ENCODE results near the gene CYP2W1. TPM values are rescaled to one million over a fixed set of nuclear protein-coding genes. Genes with fewer than 3 reads are reported as not detected.
"Not testable (repeated sequence)": the region's sequence is repeated elsewhere in the genome, so short reads cannot be mapped to it uniquely, and the experiment has no call there.

CYP2W1 gene
- total RNA-seq, 2 experiments from 2014 or later: not detected

- no peak overlapping the region for H3K4me3 ChIP-seq (ENCODE audit: low read length)
- H3K9me3 Mint-ChIP-seq: no peaks in the 10 kb centered on the region
- ATAC-seq (ENCODE audit: poor library complexity) (no peak), DNase-seq (no peak)
- no peak overlapping the region for H3K4me3 Mint-ChIP-seq
- no peaks in the 10 kb centered on the region for H3K27me3 ChIP-seq (ENCODE audit: control insufficient read depth in 1 of 2, insufficient read depth in 2 of 2, low read length in 2 of 2)
- H3K27me3 Mint-ChIP-seq: peaks cover 5% of the 10 kb centered on the region
- peaks cover 8% of the 10 kb centered on the region for H3K4me1 ChIP-seq (ENCODE audit: insufficient read depth, low read length)
- intact Hi-C loops (cut with DNase I, micrococcal nuclease): no loop called here
- H3K36me3 Mint-ChIP-seq (ENCODE audit: low read depth): no peaks in the 10 kb centered on the region
- no peaks in the 10 kb centered on the region for H3K36me3 ChIP-seq (ENCODE audit: insufficient read depth, low read length)
- H3K27ac Mint-ChIP-seq: no peak overlapping the region
- no peak for TF ChIP-seq CTCF (IDR thresholded peaks at IDR 0.05)
- no peak overlapping the region for H3K27ac ChIP-seq (ENCODE audit: low read depth in 1 of 2, low read length in 2 of 2)
- ChIA-PET CTCF (no interaction called here), POLR2A (no interaction called here)
- H3K9me3 ChIP-seq (ENCODE audit: control insufficient read depth in 1 of 2, insufficient read depth in 1 of 2, low read length in 2 of 2): peaks cover 0 to 5% of the 10 kb centered on the region in 2 experiments
- H3K4me1 Mint-ChIP-seq (ENCODE audit: low read depth): no peaks in the 10 kb centered on the region
Observed at GRCh38 chr7:938546-939185, 44.3 kb upstream of the CYP2W1 start.

GRCh38 chr7:939843-940242 lies 43.1 kb upstream of the CYP2W1 start:
- no peaks in the 10 kb centered on the region for H3K27me3 ChIP-seq (ENCODE audit: control insufficient read depth in 1 of 2, insufficient read depth in 2 of 2, low read length in 2 of 2)
- Mint-ChIP-seq H3K9me3 (no peaks in the 10 kb centered on the region), H3K4me3 (no peak overlapping the region), H3K4me1 (ENCODE audit: low read depth) (no peaks in the 10 kb centered on the region), H3K36me3 (ENCODE audit: low read depth) (no peaks in the 10 kb centered on the region), H3K27ac (no peak overlapping the region), H3K27me3 (peaks cover 5% of the 10 kb centered on the region)
- no peak for TF ChIP-seq CTCF (IDR thresholded peaks at IDR 0.05)
- H3K36me3 ChIP-seq (ENCODE audit: insufficient read depth, low read length): no peaks in the 10 kb centered on the region
- ChIA-PET CTCF (interaction anchor here (1.1 kb wide), 1 partner anchor 53 kb away, joined by 3 read pairs; no protein-coding TSS in a partner anchor), POLR2A (no interaction called here)
- H3K4me3 ChIP-seq (ENCODE audit: low read length): no peak overlapping the region
- intact Hi-C loops (cut with DNase I, micrococcal nuclease): no loop called here
- no peak for ATAC-seq (ENCODE audit: poor library complexity)
- H3K27ac ChIP-seq (ENCODE audit: low read depth in 1 of 2, low read length in 2 of 2): no peak overlapping the region
- DNase-seq: peak in 1 of 14 experiments; percentile 32
- peaks cover 0 to 5% of the 10 kb centered on the region in 2 experiments for H3K9me3 ChIP-seq (ENCODE audit: control insufficient read depth in 1 of 2, insufficient read depth in 1 of 2, low read length in 2 of 2)
- H3K4me1 ChIP-seq (ENCODE audit: insufficient read depth, low read length): peaks cover 8% of the 10 kb centered on the region

GRCh38 chr7:940599-941408 lies 42.2 kb upstream of the CYP2W1 start:
- DNase-seq (peak in 1 of 14 experiments; percentile 46), ATAC-seq (ENCODE audit: poor library complexity) (no peak)
- TF ChIP-seq CTCF (IDR thresholded peaks at IDR 0.05): no peak
- ChIA-PET POLR2A (no interaction called here), CTCF (interaction anchor here (0.9 to 1.1 kb wide), 2 partner anchors 52 to 53 kb away, joined by 3 read pairs; no protein-coding TSS in a partner anchor)
- H3K36me3 ChIP-seq (ENCODE audit: insufficient read depth, low read length): no peaks in the 10 kb centered on the region
- Mint-ChIP-seq H3K4me3 (no peak overlapping the region), H3K4me1 (ENCODE audit: low read depth) (no peaks in the 10 kb centered on the region), H3K9me3 (no peaks in the 10 kb centered on the region), H3K27ac (no peak overlapping the region), H3K27me3 (peaks cover 5% of the 10 kb centered on the region), H3K36me3 (ENCODE audit: low read depth) (no peaks in the 10 kb centered on the region)
- no peaks in the 10 kb centered on the region for H3K27me3 ChIP-seq (ENCODE audit: control insufficient read depth in 1 of 2, insufficient read depth in 2 of 2, low read length in 2 of 2)
- H3K9me3 ChIP-seq (ENCODE audit: control insufficient read depth in 1 of 2, insufficient read depth in 1 of 2, low read length in 2 of 2): peaks cover 0 to 5% of the 10 kb centered on the region in 2 experiments
- no peak overlapping the region for H3K27ac ChIP-seq (ENCODE audit: low read depth in 1 of 2, low read length in 2 of 2)
- intact Hi-C loops (cut with DNase I, micrococcal nuclease): no loop called here
- peaks cover 8% of the 10 kb centered on the region for H3K4me1 ChIP-seq (ENCODE audit: insufficient read depth, low read length)
- H3K4me3 ChIP-seq (ENCODE audit: low read length): no peak overlapping the region

- H3K4me3 ChIP-seq (ENCODE audit: low read length); H3K27me3 ChIP-seq (ENCODE audit: control insufficient read depth in 1 of 2, insufficient read depth in 2 of 2, low read length in 2 of 2); H3K9me3 ChIP-seq (ENCODE audit: control insufficient read depth in 1 of 2, insufficient read depth in 1 of 2, low read length in 2 of 2); H3K36me3 ChIP-seq (ENCODE audit: insufficient read depth, low read length); intact Hi-C loops (cut with DNase I, micrococcal nuclease); H3K4me1 ChIP-seq (ENCODE audit: insufficient read depth, low read length); CTCF ChIA-PET; ATAC-seq (ENCODE audit: poor library complexity); H3K36me3 Mint-ChIP-seq (ENCODE audit: low read depth); H3K27me3 Mint-ChIP-seq; H3K9me3 Mint-ChIP-seq; DNase-seq; H3K4me3 Mint-ChIP-seq; H3K27ac ChIP-seq (ENCODE audit: low read depth in 1 of 2, low read length in 2 of 2); H3K27ac Mint-ChIP-seq; H3K4me1 Mint-ChIP-seq (ENCODE audit: low read depth): not testable (repeated sequence)
- POLR2A ChIA-PET: interaction anchor here (1.0 kb wide), 1 partner anchor 20 kb away, joined by 3 read pairs; no protein-coding TSS in a partner anchor
Observed at GRCh38 chr7:943793-944192, 39.2 kb upstream of the CYP2W1 start.

All from CD4-positive, alpha-beta T cell (primary cell).